NB4 (cell line): Measurements from ENCODE around the gene OR6Q1.

Source experiments
- CTCF ChIP-seq: IDR thresholded peaks from one replicate; pipeline ENCODE4 v1.5.1; 2012; ENCODE audit warnings: low read depth, low read length
- MYC ChIP-seq: IDR thresholded peaks from 2 replicates; pipeline ENCODE4 v1.6.1; 2011; ENCODE audit warnings: low read depth, low read length
- POLR2A ChIP-seq: IDR thresholded peaks from 2 replicates; pipeline ENCODE4 v1.6.1; 2011; ENCODE audit warnings: mild to moderate bottlenecking; ENCODE audit not compliant: insufficient read length; ENCODE audit errors: extremely low read depth

- TF ChIP-seq POLR2A = no peak
- TF ChIP-seq CTCF = no peak
- TF ChIP-seq MYC = no peak
Measured at GRCh38 chr11:57982776-57983175, 48.0 kb upstream of the OR6Q1 start.
